GM19455 (cell line): Measurements from ENCODE around the gene PHF1.
A peak's percentile ranks its signal among the peaks of the same experiment; 100 is the strongest.
"Not testable (repeated sequence)": the region's sequence is repeated elsewhere in the genome, so short reads cannot be mapped to it uniquely, and the experiment has no call there.

Experiments
- ATAC-seq: cut with Tn5 transposase; IDR thresholded peaks from one replicate; pipeline ENCODE4 v1.9.1; 2021; ENCODE audit not compliant: unreplicated experiment

PHF1 gene

DNA sequence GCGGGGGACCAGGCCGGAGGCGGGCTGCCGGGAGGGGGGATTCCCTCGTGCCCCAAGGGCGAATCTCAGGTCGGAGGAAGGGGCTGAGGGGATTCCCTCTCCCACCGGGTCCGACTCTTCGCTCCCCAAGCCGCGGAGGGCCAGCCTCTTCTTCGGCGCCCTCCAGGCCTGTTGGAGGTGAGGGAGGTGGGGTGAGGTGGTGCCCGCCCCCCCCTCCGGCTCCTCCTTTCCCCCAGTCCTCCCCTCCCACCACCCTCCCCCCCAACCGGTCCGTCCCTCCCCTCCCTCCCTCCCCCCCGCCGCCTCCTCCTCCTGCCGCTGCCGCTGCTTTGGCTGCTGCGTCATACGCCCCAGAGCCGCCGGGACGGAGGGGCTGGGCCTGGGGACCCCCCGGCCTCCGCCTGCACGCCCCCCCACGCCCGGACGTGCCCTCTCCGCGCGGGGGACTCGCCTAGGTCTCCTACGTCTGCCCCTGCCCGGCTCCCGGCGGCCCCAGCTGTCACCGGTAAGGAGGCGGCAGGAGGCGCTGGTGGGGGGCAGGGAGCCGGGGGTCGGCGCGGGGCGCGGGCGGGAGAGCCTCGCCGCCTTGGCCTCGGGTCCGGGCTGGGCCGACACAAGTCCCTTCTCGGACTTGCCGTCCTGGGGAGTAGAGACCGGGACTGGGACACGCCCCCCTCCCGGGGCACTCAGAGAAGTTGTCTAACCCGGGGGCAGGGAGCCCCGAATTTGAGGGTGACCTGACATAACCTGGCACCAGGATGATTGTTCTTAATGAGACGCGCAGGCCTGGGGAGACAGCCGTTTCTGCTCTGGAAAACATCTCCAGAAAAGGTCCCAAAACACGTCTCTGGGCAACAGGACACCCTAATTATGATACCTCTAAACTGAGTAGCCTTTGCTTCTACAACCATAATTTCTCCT, at the start of gene PHF1:
PHF1 (plus strand) TSS at position 304 of the 921 bp plus-strand sequence. CDS start 1,250 bp downstream, outside the sequence.
- ATAC-seq = peak; percentile 37

DNA sequence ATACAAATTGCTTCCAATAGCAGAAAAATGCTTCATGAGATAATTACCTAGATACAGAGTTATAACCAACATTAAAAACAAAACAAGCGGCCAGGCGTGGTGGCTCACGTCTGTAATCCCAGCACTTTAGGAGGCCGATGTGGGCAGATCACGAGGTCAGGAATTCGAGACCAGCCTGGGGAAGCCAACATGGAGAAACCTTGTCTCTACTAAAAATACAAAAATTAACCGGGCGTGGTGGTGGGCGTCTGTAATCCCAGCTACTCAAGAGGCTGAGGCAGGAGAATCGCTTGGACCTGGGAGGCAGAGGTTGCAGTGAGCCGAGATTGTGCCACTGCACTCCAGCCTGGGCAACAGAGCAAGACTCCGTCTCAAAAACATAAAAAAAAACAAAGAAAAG, 47.3 kb upstream of the PHF1 start:
- not testable (repeated sequence) for ATAC-seq

DNA sequence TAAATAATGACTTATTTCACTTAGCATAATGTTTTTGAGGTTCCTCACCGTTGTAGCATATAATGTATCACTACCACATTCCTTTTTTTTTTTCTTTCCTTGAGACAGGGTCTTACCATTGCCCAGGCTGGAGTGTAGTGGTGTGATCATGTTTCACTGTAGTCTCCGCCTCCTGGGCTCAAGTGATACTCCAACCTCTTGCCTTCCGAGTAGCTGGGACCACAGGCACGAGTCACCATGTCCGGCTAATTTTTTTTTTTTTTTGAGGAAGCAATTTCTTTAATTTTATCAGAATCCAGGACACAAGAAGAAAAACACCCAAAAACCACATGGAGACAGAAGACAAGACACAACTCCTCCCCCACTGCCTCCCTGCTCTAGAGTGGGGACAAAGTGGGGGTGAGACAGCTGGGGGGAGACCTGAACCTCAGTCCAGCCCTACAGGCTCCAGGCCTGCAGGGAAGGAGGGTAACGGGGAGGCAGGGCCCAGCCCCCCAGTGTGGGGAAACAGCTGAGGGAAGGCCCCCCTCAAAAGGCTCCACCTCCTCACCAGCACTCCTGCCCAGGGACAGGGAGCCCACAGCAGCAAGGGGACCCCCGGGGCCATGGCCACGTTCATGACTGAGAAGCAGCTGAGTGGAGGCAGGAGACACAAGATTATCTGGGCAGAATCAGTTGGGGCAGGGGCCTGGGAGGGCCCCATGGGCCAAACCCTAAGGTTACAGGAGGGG, 46.2 kb upstream of the PHF1 start:
- ATAC-seq = not testable (repeated sequence)

DNA sequence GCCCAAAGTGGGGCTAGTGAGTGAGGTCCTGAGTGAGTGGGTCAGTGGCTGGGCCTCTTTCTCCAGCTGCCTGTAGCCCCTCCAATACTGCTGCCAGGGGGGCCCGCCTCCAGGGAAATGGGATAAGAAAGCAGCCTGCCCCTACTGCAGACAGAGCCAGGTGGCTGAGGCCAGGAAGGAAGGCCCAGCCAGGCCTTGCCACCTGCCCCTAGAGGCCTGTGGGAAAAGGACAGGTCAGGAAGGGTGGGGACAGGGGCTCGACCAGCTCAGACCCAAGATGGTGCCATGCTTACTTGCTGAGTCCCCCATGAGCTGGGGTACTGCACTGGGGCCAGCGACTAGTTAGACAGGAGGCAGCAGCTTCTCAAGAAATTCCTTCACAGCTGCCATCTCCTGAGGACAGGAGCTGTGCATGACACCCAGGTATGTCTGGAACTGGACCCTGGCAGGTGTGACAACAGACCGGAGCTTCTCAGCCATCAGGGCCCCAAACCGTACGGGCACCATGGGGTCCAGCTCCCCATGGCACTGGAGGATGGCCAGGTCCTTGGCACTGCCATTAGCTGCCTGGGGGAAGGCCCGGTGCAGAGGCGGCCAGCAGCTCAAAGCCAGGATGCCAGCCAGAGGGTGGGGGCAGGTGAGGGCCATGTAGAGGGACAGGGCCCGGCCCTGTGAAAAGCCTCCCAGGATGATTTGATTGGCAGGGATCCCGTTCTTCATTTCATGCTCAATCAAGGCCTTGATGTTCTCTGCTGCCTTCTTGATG, 45.4 kb upstream of the PHF1 start:
- ATAC-seq = not testable (repeated sequence)

DNA sequence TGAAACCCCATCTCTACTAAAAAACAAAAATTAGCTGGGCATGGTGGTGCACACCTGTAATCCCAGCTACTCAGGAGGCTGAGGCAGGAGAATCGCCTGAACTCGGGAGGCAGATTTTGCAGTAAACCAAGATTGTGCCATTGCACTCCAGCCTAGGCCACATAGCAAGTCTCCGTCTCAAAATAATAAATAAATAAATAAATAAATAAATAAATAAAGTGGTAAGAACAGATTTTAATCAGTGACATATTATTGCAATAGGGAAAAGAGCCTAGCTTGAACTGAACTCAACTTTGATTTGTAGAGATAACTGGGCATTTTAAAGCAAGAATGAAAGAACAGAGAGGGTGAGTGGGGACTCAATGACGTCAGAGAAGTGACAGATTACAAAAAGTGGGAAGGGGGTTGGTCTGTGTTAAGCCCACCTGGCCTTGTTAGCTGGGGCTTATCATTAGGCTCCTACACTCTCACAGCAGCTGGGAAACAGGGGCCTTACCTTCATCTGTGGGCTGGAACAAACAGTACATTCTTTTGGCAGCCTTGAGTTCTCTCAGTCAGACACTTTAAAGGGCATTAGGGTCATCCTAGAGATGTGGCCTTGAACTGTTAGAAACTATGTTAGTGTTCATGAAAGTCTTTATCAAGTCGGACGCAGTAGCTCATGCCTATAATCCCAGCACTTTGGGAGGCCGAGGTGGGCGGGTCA, 43.7 kb upstream of the PHF1 start:
- ATAC-seq = no peak

DNA sequence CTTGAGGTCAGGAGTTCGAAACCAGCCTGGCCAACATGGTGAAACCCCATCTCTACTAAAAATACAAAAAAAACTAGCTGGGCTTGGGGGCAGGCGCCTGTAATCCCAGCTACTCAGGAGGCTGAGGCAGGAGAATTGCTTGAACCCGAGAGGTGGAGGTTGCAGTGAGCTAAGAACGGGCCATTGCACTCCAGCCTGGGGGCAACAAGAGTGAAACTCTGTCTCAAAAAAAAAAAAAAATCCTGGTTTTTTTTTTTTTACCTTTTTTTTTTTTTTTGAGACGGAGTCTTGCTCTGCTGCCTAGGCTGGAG, 43.1 kb upstream of the PHF1 start:
- ATAC-seq = not testable (repeated sequence)

DNA sequence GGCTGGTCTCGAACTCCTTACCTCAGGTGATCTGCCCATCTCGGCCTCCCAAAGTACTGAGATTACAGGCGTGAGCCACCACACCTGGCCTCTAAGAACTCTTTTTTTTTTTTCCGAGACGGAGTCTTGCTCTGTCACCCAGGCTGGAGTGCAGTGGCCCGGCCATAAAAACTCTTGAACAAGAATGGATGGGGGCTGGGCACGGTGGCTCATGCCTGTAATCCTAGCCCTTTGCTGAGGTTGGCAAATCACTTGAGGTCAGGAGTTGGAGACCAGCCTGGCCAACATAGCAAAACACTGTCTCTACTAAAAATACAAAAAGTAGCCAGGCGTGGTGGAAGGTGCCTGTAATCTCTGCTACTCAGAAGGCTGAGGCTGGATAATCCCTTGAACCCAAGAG, 38.9 kb upstream of the PHF1 start:
- not testable (repeated sequence) for ATAC-seq

DNA sequence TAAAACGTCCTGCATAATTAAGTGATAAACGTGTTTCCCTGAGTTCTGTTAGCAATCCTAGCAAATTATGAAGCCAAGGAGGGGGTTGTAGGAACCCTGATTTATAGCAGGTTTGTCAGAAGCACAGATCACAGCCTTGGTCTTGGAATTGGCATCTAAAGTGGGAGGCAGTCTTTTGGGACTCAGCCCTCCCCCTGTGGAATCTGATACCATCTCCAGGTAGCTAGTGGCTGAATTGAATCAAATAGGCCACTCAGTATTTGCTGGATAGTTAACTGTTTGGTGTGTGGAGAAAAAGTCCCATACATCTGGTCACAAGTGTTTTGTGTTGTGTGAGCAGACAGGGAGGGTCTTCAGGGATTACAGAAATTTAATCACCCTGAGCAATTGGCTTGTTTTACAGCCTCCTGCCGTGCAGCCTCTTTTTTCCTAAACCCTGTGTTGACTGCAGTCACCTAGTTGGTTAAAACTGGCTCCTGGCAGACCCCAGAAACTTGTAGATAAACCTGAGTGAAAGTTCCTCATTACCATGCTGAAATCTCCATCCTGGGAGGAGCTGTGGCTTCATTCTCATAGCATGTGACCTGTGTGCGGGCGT, 38.2 kb upstream of the PHF1 start:
- no peak for ATAC-seq

DNA sequence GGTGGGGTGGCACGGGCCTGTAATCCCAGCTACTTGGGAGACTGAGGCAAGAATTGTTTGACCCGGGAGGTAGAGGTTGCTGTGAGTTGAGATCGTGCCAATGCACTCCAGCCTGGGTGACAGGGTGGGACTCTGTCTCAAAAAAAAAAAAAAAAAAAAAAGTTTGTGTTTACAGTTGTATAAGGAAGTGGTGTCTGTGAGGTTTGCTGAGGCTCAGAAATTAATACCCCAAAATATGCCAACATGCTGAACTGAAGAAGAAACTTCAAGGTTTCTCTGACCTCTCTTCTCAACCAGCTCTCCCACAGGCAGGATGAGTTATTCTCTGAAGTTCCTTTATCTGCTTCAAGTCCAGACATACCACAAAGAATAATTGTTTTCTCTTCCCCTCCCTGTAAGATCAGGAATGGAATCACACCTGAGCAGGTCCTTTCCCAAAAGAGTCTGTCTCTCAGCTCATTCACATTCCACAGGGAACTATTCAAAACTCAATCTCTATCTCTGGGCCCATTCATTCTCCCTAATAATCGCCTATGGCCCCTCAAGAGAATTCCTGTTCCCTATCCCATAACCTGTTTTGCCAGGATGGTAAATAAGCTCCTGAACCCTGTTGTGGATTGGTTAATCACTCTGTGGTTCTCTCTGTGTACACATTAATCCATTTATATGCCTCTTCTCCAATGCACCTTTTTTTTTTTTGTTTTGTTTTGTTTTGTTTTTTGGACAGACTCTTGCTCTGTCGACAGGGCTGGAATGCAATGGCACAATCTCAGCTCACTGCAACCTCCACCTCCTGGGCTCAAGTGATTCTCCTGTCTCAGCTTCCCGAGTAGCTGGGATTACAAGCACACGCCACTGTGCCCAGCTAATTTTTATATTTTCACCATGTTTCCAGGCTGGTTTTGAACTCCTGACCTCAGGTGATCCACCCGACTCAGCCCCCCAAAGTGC, 36.6 kb upstream of the PHF1 start:
- ATAC-seq = no peak

DNA sequence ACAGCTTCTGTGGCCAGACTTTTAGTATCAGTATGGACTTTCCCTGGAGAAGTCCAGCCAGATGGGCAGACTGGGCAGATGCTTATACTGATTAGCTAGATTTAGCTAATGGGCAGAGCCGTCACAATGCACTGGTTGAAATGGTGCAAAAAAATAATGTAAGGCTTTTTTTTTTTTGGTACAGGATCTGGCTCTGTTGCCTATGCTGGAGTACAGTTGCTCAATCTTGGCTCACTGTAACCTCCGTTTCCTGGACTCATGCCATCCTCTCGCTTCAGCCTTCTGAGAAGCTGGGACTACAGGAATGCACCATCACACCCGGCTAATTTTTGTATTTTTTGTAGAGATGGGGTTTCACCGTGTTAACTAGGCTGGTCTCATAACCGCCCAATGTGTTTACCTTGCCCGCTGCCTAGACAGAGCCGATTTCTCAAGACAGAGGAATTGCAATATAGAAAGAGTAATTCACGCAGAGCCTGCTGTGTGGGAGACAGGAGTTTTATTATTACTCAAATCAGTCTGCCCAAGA, 35.6 kb upstream of the PHF1 start:
- no peak for ATAC-seq

DNA sequence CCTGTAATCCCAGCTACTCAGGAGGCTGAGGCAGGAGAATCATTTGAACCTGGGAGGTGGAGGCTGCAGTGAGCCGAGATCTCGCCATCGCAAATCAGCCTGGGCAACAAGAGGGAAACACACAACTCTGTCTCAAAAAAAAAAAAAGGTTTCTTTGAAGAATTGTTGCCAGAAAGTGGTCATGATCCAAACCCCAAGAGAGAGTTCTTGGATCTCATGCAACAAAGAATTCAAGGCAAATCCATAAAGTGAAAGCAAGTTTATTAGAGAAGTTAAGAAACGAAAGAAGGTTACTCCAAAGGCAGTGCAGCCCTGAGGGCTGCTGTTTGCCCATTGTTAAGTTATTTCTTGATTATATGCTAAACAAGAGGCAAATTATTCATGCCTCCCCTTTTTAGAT, 33.6 kb upstream of the PHF1 start:
- no peak for ATAC-seq

DNA sequence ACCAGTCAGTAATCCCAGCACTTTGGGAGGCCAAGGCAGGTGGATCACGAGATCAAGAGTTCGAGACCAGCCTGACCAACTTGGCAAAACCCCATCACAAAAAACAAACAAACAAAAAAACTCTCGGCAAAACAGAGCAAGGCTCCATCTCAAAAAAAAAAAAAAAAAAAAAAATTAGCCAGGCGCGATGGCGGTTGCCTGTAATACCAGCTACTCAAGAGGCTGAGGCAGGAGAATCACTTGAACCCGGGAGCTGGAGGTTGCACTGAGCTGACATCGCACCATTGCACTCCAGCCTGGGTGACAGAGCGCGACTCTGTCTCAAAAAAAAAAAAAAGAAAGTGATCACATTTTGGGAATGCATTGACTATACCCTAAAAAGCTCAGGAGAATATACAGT, 31.6 kb upstream of the PHF1 start:
- ATAC-seq = not testable (repeated sequence)

DNA sequence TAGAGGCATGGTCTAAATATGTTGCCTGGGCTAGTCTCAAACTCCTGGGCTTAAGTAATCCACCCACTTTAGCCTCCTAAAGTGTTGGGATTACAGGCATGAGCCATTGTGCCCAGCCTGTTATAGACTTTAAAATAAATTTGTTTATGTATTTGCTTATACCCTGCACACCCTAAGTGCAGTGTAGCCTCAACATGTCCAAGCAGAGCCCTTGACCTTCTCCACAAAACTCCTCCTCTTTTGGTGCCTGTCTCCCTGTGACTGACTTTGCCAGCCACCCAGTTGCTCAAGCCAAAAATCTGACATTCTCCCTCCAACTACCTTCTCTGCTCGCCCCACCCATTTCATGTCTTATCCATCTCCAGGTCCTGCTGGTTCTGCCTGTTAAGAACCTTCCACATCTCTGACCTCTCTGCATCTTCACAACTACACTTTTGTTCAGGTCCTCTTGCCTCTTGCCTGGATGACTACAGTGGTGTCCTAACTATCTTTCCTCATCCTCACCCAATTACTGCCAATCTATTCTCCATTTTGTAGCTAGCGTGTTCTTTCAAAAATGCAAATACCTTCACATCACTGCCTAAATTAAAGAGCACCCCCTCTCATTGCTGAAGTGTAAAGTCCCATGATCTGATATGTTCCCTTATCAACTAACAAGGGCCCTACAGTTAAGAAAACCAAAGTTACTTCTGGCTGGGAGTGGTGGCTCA, 30.4 kb upstream of the PHF1 start:
- no peak for ATAC-seq

DNA sequence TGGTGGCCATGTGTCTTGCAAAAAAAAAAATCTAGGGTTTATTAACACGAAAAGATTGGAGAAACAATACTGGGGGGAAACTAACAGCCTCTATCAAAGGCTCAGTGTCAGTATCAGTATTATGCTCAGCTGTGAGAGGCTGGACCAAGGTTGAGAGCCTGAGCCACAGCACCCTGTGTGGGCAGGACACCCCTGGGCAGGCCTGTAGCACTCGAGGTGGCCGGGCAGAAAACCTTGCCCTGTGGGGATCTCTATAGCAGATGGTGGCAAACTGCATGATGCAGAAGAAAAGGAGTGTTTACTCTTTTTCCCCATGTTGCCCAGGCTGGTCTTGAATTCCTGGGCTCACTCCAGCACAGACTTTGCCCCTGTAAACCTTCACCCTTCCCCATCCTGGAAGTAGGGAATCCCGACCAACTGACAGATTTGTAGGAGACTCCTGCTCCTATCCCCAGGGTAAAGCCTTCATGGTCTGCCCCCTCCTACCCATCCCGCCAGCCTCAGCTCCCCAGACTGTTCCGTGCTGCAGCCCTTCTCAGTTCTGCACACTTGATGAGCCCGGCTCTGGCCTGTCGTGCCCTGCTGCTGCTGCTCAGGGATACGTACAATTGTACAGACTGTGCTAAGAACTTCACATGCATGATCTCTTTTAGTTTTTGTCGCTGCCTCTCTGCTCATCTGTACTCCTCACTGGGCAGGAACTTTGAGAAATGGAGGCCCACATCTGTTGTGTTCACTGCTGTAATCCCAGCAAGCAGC, 27.2 kb upstream of the PHF1 start:
- no peak for ATAC-seq

DNA sequence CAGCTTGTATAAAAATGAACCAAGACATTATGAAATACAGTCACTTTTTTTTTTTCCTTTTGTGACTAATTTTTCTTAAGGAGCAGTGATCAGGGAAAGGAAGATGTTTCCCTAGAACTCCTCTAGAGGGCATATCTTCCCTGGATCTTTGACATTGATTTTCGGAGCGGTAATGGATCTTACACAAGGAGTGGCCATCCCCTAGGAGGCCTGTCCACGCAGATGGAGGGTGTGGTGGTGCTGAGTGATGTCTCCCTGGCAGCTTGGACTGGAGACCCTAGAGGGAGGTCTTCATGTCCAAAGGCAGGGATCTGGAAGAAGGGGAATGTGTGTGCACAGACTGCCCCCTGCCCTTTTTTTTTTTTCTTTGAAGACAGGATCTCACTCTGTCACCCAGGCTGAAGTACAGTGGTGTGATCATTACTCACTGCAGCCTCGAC, 26.2 kb upstream of the PHF1 start:
- ATAC-seq = no peak

DNA sequence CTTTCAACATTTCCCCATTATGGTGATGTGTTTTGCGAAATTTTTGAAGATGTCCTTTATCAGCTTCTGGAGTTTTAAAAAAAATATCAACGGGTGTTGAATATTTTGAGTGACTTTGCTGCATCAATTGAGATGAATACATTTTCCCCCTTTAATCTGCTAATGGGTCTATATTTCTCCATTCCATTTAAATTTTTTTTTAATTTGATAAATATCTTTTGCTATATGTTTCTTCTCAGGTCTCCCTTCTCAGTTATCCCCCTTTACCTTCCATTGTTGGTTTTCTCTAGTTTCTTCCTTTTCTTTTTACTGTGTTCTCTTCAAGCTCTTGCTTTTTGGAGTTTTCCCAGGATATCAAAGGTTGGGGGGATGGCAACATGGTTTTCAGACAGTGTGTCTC, 20.6 kb upstream of the PHF1 start:
- ATAC-seq = no peak

DNA sequence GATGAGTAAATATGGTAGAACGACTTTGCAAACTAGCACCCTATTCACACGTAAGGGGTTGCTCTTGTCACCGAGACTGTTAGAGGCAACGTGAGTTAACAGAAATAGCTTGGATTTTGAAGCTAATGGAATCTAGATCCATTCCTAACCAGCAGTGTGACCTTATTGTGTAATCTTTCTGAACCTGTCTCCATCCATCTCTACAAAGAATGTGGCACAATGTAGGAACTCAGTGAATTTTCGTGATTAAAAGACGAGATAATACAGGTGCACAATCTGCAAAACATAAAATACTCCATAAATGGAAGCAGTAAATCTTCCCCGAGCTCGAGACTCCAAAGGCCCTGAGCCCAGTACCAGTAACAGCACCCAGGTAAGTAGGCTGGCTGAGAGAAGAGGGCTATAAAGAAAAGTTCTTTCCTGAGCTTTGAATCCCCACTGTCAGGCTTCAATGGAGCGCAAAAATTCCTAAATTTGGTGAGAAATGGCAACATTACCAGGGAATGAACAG, 20.0 kb upstream of the PHF1 start:
- no peak for ATAC-seq
